Stimulated activated CD8-positive, alpha-beta memory T cell treated with anti-CD3 and anti-CD28 coated beads, Interleukin-15, amount 100 ng/mL, for 4 hours (primary cell): ENCODE results near the gene HS3ST3A1.

Experiments
- DNase-seq, 2 donors: peaks; one replicate each; pipeline ENCODE4 v3.0.0-alpha.2; 2020; ENCODE audit warnings: low read depth in 2 of 2

The HS3ST3A1 gene

DNA sequence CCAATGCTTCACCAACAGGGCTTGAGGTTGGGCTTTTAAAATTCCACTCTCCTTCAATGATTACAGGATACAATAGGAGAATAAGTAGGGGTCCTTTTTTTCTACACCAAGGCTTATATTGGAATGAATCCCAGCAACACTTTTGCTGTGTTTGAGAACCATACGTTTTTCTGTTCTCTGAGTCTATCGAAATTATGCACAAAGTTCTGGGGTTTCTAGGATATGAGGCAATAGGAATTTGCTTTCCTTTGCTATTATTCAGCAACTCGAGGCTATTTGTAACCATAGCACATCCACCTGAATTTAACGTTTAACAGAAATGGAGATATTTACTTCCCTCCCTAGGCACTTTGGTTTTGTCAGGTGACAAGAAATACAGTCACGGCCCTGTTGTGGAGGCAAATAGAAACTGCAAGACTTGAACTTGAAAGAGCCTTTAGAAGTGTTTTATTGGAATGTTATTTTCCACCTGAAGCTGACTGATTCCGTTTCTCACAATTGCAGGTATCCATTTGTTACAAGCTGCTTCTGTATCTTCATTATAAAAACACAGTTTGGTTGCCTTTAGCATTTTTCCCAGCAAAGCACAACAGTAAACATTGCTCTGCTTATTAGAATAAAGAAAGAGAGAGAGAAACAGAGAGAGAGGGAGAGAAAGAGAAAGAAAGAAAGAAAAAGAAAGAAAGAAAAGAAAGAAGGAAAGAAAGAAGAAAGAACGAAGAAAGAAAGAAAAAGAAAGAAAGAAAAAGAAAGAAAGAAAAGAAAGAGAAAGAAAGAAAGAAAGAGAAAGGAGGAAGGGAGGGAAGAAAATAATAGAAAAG lies 109.6 kb downstream of the HS3ST3A1 start:
- no peak for DNase-seq

DNA sequence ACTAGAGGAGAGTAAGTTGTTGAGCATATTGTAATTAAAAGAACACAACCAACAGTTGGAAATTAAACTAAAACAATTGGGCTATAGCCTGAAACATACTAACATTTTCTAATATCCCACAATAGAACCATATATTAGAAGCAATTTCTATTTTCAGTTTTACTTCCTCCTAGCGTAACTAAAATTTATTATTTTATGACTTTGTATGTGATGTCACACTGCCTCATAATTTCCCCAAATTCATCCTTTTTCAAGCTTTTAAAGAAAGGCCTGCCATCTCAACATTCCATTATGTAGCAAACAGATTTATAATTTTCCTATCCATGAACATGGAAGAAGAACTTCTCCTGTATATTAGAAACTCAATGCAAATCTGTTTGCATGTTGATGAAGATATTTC lies 110.2 kb downstream of the HS3ST3A1 start:
- no peak for DNase-seq

DNA sequence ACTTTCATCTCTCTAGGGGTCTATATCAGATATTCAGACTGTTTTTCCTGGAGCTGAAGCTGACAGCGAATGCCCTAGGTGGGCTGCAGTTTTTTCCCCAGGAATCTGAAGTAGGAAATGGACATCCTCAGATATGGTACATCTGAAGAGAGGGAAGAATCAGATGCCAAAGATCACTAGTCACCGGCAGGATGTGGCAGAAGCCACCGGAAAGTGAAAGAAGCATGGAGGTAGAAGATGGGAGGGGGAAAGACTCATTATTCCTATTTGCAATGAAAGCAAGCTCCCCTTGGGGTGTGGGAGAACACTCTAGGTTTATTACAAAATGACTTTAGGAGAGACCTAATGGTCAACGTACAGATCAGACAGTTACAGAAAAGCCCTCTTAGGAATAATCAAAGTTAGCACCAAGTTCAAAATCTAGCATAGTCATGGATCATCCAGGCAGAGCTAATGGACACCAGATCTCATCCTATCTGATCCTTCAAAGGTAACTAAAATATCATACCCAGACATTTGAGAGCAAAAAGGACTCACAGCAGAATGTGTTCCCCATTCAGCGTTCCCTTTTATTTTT lies 110.7 kb downstream of the HS3ST3A1 start:
- DNase-seq = no peak

DNA sequence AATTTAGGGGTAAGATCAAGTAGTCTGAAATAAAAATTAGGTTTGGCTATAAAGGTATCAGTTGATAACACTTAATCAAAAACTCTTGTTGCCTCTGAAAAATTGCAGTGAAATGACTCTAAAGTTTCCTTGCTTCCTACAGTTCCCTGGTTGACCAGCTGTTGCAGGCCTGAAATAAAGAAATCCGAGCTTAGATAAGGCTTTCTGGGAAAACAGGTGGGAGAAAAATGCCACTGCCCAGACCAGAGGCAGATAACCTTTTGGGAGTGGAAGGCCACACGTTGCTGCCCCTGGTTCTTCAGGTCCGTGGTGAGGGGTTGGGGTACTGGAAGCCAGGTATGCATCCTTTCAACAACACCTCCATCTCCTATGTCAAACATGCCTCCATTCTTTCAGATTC lies 111.3 kb downstream of the HS3ST3A1 start:
- DNase-seq = no peak

DNA sequence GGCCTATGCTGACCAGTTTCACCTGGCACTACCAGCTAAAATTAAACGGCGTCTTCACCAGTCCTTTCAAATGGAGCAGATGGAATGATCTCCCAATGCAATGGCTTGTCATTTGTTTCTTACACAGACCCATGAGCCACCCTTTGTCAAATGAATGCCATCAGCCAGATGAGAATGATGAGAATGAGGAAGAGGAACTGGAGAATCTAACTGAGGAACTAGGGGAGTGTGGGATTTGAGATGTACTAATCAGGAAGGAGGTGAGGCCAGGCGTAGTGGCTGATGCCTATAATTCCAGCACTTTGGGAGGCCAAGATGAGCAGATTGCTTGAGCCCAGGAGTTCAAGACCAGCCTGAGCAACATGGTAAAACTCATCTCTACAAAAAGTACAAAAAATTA lies 116.4 kb downstream of the HS3ST3A1 start:
- no peak for DNase-seq

DNA sequence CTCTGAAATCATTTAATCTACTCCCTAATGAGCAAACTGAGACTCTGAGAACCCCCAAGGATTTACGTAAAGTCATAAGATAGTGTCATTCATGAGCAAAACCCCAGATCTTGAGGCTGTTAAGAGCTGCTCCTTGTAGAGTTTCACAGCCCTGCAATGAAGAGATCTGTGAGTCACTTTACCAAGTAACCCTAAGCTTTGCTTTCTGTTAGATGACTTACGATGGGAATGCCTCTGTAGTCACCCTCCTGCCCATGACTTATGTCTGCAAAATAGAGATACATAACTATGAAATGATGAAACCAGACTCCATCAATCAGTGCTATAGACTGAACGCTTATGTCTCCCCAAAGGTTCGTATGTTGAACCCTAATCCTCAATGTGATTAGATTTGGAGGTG lies 117.7 kb downstream of the HS3ST3A1 start:
- DNase-seq = no peak

DNA sequence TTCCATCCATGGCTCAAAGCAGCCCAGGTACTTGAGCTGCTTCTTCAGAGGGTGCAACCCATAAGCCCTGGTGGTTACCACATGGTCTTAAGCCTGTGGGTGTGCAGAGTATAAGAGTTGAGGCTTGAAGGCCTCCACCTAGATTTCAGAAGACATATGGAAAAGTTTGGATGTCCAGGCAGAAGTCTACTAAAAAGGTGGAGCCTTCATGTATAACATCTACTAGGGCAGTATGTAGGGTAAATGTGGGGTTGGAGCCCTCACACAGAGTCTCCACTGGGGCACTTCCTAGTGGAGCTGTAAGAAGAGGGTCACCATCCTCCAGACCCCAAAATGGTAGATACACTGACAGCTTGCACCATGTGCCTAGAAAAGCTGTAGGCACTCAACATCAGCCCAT lies 120.9 kb downstream of the HS3ST3A1 start:
- no peak for DNase-seq

DNA sequence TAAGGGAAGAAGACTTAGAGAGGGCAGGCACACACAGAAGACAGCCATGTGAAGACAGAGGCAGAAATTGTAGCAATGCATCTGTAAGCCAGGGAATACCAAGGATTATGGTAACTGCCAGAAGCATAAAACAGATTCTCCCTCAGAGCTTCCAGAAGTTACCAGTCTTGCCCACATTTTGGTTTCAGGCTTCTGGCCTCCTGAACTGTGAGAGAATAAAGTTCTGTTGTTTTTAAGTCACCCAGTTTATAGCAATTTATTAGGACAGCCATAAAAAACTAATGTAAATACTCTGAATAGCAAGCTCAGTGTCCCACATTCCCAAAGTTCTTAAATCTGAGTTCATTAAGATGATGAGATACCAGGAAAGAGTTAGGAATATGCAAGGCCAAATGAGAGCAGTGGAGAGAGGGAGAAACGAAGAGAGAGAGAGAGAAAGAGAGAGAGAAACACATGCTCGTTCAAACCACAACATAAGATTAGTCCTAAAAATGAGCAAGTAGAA lies 123.4 kb downstream of the HS3ST3A1 start:
- DNase-seq = no peak

DNA sequence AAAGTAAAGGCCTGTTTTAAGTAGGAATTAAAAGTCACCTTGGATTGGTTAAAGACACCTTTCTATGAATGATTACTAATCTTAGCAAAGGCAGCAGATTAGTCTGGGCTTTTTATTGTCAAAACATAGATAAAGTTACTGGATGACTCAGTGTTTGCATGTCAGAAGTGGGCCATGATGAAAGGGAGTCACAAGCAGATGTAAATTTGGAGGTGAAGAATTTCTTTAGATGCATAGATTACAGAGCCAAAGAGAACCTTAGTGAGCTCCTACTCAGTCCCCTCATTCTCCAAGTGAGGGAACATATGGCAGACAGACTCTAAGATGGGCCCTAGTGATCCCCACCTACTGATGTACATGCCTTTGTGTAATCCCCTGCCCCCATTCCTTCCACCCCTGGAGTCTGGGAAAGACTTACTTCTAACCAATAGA lies 124.5 kb downstream of the HS3ST3A1 start:
- no peak for DNase-seq

DNA sequence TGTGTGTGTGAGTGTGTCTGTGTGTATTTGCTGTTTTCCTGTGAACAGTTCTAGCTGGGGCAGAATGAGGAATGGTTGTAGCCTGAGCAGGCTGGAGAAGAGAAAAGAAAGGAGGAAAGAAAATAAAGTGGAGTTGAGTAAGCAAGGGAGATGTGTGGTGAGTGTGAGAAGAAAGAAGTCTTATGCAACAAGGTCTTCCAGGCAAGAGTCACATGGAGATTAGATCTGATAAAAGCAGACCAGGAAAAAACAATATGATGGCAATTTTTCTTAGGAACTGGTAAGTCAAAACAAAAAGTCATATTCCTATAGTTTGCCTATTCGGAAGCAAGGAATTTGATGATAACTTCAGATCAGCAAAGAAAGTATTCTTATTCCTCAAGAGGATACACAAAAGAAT lies 125.0 kb downstream of the HS3ST3A1 start:
- no peak for DNase-seq

DNA sequence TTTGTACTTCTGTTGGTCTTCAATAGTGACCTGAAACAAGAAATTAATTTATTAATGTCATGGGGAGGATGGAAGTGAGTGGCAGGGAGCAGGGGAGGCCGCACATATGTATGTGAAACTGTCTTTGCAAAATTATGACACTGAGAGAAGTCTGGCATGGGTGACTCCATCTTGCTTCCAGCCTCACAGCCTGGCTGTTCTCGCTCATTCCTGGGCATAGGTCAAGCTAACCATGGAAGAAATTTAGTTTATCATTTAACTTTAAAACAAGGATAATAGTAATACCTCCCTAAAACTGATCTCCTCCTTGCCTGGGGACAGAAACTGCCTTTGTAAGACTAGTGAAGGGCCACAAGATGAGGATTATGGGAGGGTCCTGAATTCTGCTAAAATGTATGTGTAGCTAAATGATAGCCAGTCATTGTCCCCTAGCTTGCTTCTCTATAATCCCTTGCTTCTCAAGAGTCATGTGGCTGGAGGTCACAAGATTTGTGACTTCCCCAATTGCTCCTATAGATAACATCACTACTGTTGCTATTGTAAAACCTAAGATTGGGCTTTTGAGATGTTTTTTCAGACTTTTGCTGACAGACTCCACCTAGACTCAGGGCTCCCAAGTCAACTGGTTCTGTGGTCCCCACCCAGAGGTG lies 126.0 kb downstream of the HS3ST3A1 start:
- DNase-seq = no peak

DNA sequence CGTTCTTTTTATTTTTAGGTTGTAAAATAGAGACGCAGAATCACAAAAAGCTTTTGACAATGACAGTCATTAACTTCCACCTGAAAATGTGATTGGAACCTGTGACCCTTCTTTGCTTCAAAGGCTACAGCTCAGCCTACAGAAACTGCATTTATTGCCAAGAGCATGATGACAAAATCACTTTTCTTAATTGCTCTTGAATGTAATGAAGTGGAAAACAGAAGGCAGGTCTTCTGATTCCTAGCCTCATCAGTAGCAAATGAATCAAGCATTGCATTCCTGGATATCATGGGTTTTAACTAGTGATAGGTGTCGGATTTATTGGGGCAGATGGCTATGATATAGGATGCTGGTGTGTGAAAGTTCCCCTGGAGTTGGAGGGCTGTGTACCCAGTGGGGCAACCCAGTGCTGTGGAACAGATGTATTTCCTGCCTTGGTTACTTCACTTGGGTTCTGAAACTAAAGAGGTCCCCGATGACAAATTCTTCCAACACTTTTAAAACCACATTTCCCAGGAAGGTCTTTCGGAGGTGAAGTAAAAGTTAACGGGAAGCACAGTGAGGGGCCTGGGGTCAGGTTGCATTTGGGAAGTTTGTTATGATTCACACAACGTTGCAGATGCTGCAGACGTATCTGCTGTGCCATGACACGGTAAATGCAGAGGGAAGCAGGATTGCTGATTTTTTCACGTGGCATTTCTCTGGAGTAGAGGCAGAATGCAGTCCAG lies 127.5 kb downstream of the HS3ST3A1 start:
- no peak for DNase-seq

DNA sequence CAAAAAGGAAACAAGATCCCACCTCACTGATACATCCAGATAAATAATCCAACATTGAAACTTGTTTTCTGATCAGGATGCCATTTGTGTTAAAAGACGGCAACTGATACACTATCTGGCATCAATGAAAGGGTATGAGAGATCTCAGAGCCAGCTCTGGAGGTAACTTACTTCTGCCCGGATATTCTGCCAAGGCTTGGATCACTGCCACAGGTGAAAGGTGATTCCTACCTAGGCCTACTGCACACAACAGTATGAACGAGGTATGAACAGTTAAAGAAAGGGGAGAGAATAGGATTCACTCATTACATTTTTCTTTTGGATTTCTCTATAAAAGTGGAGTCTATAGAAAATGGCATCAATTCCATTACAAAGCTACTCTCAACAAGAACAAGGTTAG lies 136.1 kb downstream of the HS3ST3A1 start:
- DNase-seq = no peak

DNA sequence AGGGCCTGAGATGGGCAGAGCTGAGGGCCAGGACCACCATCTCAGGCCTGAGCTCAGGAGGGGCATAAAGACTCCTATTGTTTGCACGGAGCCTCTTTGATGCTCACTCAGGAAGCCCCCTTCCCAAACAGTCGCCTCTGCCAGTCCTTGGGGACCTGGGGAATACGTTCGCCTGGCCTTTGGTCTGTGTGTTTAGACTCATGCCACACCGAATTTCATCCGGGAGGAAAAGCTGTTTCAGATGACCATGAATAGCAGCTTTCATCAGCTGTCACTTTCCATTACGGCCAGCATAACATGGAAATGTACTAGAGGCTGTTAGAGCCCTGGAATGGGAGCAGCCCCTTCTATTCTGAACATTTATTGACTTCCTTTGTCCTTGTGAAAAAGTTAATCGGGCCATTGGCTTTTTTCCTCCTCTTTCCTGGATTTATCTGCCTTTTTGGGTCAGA lies 139.0 kb downstream of the HS3ST3A1 start:
- no peak for DNase-seq

DNA sequence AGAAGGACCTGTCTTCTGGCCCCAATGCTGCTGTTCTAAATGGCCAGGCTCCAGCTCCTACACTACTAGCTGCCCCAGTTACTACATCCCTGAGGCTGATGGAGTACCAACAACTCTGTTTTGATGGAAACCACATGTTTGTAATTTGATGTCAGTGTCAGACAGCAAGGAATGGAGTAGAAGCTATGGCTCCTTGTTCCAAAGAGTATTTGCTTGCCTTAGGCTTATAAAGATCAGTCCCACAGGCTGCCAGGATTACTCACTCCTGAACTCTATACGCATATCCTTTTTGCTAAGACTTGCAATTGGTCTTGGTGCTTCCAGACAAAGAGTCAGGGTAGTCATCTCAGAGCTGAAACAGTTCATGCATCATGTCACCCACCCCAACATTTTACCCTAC lies 139.6 kb downstream of the HS3ST3A1 start:
- no peak for DNase-seq

DNA sequence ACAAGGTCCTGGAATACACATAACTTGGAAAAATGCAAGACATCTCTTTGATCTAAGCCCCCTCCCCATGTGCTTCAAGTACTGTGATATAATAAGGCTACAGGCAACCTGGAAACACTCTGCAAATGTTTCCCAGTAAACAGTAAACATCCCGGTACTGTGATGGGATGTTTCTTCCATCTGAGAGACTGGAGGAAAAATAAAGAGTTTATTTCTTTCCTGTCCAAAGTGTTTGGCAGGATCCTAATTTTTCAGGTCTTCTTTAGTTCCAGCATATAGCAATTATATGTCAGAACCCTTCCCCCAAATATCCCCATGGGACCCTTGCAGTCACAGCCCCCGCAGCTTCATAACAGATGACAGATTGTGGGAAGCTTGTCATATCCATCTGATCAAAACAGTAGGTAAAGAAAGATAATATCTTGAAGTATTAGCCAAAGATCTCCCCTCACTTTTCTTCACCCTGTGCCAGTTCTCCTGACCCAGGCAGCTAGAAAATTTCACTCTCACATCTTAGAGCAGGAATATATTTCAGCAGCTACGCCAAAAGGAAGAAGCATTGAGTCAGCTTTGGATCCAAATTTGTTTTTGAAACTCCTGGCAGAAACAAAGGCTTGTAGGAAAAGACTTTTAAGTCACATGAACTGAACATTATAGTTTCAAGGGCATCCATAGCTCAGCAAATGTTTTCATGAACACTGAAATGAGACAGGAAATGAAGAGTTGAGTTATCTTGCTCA lies 141.3 kb downstream of the HS3ST3A1 start:
- no peak for DNase-seq

DNA sequence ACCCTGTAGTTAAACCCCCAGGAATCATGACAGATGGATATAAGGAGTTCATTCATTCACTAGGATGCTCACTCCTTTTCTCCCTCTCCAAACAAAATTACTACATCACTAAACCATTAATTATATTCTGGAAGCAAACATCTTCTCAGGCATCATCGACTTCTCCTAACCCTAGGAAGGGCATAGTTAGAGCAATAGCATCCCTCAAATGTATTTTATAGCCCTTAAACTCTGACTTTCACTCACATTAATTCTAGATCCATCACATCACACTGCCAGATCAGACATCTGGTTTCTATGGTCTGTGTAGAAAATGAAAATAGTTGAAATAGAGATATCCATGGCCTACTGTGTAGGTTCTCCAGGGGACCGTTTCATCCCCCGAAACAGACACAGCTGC lies 143.9 kb downstream of the HS3ST3A1 start:
- no peak for DNase-seq
